PC-9 (cell line): ENCODE measurements around the gene KPNA2. TPM values are rescaled to one million over a fixed set of nuclear protein-coding genes. Genes with fewer than 3 reads are reported as not detected.
"Not testable (repeated sequence)": the region's sequence is repeated elsewhere in the genome, so short reads cannot be mapped to it uniquely, and the experiment has no call there.

Source experiments
- BruUV-seq: library from RNA; stranded (reverse); fragments of 400-500 nt; replicated peaks from 2 replicates; lab custom pipeline; 2021; lab: Mats Ljungman, UMichigan
- CTCF ChIA-PET: fragments of 300-600 bp; sonication (Branson Sonifier 250); formaldehyde crosslinking; loops from one replicate; lab custom pipeline; 2022; ENCODE audit warnings: antibody characterized with exemption; lab: Charles Lee
- POLR2A ChIA-PET: fragments of 300-600 bp; sonication (Branson Sonifier 250); formaldehyde crosslinking; loops from one replicate; lab custom pipeline; 2022; ENCODE audit warnings: antibody characterized with exemption; ENCODE audit not compliant: unreplicated experiment; lab: Charles Lee
- DNase-seq, 2 experiments: peaks; one replicate each; pipeline versions ENCODE4 v3.0.0 to v3.0.0-alpha.2; 2015 to 2022; ENCODE audit warnings: mixed read lengths in 1 of 2
- H2AFZ ChIP-seq: fragments of 200-600 bp; sonication (generic); 2 replicates; pipeline ENCODE4 v1.8.1; 2017; ENCODE audit warnings: antibody characterized with exemption
- H3F3A ChIP-seq: fragments of 200-600 bp; sonication (generic); 2 replicates; pipeline ENCODE4 v1.8.1; 2017; ENCODE audit warnings: antibody characterized with exemption, mild to moderate bottlenecking, low read depth; ENCODE audit not compliant: insufficient read depth
- H3K27ac ChIP-seq: fragments of 200-600 bp; sonication (generic); 2 replicates; pipeline ENCODE4 v1.6.1; 2016; ENCODE audit warnings: mixed run types
- H3K27me3 ChIP-seq: fragments of 200-600 bp; sonication (generic); 2 replicates; pipeline ENCODE4 v1.6.1; 2016; ENCODE audit warnings: low read depth, mixed run types; ENCODE audit not compliant: insufficient read depth
- H3K36me3 ChIP-seq: fragments of 200-600 bp; sonication (generic); 2 replicates; pipeline ENCODE4 v1.6.1; 2016; ENCODE audit warnings: low read depth, mixed run types
- H3K4me1 ChIP-seq: fragments of 200-600 bp; sonication (generic); replicated peaks from 2 replicates; pipeline ENCODE4 v1.6.1; 2016; ENCODE audit warnings: mixed run types; ENCODE audit not compliant: insufficient read depth
- H3K4me2 ChIP-seq: fragments of 200-600 bp; sonication (generic); 2 replicates; pipeline ENCODE4 v1.6.1; 2017; ENCODE audit warnings: mixed run types
- H3K4me3 ChIP-seq: fragments of 200-600 bp; sonication (generic); 2 replicates; pipeline ENCODE4 v1.6.1; 2016; ENCODE audit warnings: mixed run types
- H3K79me2 ChIP-seq: fragments of 200-600 bp; sonication (generic); 2 replicates; pipeline ENCODE4 v1.6.1; 2017; ENCODE audit warnings: low read depth, mixed run types
- H3K9me2 ChIP-seq: fragments of 200-600 bp; sonication (generic); 2 replicates; pipeline ENCODE4 v1.8.1; 2017; ENCODE audit warnings: mild to moderate bottlenecking; ENCODE audit not compliant: insufficient read depth
- H3K9me3 ChIP-seq: fragments of 200-600 bp; sonication (generic); 2 replicates; pipeline ENCODE4 v1.8.1; 2016; ENCODE audit warnings: low read depth; ENCODE audit not compliant: insufficient read depth
- H4K20me1 ChIP-seq: fragments of 200-600 bp; sonication (generic); 2 replicates; pipeline ENCODE4 v1.8.1; 2017; ENCODE audit not compliant: insufficient read depth
- EZH2 ChIP-seq: fragments of 200-600 bp; sonication (generic); IDR thresholded peaks from 2 replicates; pipeline ENCODE4 v1.8.0; 2017; ENCODE audit warnings: antibody characterized with exemption, low read depth
- intact Hi-C: fragments of 100-400 bp; cut with micrococcal nuclease; formaldehyde crosslinking; loops from one replicate; pipeline ENCODE4 v1.10.0; 2022; ENCODE audit not compliant: unreplicated experiment
- total RNA-seq: library from RNA; stranded (reverse); gene quantifications from 2 replicates; pipeline ENCODE4 v1.2.3, GENCODE V29; 2021
- TF ChIP-seq, protein P1 (sequence below): fragments of 200-600 bp; sonication (generic); conservative IDR thresholded peaks from 2 replicates; pipeline ENCODE4 v1.6.1; 2017; ENCODE audit warnings: mixed run types, antibody characterized with exemption, mild to moderate bottlenecking, moderate library complexity

KPNA2 gene
- total RNA-seq, 1 experiment from 2014 or later, result 201 TPM

DNA sequence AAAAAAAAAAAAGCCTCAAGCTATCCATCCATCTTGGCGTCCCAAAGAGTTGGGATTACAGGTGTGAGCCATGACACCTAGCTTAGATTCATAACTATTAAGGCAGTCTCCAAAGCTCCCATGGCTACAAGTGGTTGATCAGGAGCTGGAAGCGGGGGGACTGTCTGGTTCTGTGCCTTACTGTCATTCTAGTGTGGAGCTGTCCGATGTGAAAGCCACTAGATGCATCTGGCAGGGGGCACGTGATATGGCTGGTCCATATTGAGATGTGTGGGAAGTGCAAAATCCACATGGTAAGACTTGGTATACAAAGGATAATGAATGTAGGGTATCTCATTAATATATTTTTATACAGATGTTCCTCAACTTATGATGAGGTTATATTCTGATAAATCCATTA is 38.7 kb downstream of the KPNA2 start:
- Histone ChIP-seq H3K4me2 (no peak overlapping the region), H3K4me3 (no peak overlapping the region), H2AFZ (no peak overlapping the region), H3K27ac (no peak overlapping the region), H3K4me1 (no peaks in the 10 kb centered on the region), H3K9me2 (no peaks in the 10 kb centered on the region), H3K79me2 (no peaks in the 10 kb centered on the region), H3K9me3 (no peaks in the 10 kb centered on the region), H4K20me1 (no peaks in the 10 kb centered on the region), H3F3A (no peaks in the 10 kb centered on the region), H3K27me3 (no peaks in the 10 kb centered on the region), H3K36me3 (no peaks in the 10 kb centered on the region)
- no peak for DNase-seq
- ChIA-PET POLR2A (no interaction called here), CTCF (no interaction called here)
- intact Hi-C loops, result no loop called here
- TF ChIP-seq, protein P1, sequence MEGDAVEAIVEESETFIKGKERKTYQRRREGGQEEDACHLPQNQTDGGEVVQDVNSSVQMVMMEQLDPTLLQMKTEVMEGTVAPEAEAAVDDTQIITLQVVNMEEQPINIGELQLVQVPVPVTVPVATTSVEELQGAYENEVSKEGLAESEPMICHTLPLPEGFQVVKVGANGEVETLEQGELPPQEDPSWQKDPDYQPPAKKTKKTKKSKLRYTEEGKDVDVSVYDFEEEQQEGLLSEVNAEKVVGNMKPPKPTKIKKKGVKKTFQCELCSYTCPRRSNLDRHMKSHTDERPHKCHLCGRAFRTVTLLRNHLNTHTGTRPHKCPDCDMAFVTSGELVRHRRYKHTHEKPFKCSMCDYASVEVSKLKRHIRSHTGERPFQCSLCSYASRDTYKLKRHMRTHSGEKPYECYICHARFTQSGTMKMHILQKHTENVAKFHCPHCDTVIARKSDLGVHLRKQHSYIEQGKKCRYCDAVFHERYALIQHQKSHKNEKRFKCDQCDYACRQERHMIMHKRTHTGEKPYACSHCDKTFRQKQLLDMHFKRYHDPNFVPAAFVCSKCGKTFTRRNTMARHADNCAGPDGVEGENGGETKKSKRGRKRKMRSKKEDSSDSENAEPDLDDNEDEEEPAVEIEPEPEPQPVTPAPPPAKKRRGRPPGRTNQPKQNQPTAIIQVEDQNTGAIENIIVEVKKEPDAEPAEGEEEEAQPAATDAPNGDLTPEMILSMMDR, result no peak
- TF ChIP-seq EZH2, result no peak
- BruUV-seq, result no TSS peak

DNA sequence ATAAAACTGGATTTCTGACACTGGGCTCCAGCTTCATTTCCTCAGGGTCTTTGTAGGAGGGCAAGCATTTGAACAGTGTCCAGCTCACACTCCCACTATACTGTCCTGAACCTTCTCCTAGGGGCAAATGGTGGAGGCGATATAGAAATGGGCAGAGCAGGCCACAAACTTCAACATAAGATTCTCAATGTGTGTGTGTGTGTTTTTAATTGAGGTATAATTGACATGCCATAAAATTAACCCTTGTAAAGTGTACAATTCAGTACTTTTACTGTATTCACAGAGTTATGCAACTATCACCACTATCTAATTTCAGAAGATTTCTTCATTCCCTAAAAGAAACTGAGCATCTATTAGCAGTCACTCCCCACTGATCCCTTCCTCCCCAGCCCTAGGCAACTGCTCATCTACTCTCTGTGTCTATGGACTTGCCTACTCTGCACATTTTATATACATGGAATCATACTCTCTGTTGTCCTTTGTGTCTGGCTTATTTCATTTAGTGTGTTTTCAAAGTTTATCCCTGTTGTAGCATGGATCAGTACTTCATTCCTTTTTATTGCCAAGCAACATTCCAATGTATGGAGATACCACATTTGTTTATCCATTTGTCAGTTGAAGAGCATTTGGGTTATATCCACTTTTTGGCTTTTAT is 40.5 kb downstream of the KPNA2 start:
- H2AFZ ChIP-seq, H3K9me3 ChIP-seq, H3K4me3 ChIP-seq, H3K4me2 ChIP-seq, H3F3A ChIP-seq, DNase-seq, H3K4me1 ChIP-seq, H3K9me2 ChIP-seq, H3K36me3 ChIP-seq, H4K20me1 ChIP-seq, CTCF ChIA-PET, H3K27me3 ChIP-seq, BruUV-seq, H3K27ac ChIP-seq, H3K79me2 ChIP-seq, intact Hi-C loops, POLR2A ChIA-PET: not testable (repeated sequence)

DNA sequence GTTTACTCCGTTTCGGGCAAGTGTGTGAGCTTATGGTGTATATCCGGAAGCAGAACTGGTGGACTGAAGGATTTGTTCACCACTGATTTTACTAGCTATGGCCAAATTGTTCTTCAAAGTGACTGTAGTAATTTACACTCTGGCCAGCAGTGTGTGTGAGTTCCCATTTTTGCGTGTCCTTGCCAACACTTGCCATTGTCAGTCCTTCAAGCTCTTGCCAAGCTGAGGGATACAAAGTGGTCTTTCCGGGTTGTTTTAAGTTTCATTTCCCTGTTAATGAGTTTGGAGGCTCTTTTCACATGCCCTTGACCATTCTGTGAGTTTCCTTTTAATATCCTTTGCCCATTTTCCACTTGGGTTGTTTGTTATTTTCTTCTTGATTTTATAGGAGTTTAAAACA is 42.0 kb downstream of the KPNA2 start:
- H3K27ac ChIP-seq, H3K36me3 ChIP-seq, H3K4me3 ChIP-seq, intact Hi-C loops, H3K4me2 ChIP-seq, POLR2A ChIA-PET, H4K20me1 ChIP-seq, H3K9me2 ChIP-seq, H3K79me2 ChIP-seq, H2AFZ ChIP-seq, DNase-seq, H3K27me3 ChIP-seq, H3K4me1 ChIP-seq, H3K9me3 ChIP-seq, BruUV-seq, CTCF ChIA-PET, H3F3A ChIP-seq: not testable (repeated sequence)

DNA sequence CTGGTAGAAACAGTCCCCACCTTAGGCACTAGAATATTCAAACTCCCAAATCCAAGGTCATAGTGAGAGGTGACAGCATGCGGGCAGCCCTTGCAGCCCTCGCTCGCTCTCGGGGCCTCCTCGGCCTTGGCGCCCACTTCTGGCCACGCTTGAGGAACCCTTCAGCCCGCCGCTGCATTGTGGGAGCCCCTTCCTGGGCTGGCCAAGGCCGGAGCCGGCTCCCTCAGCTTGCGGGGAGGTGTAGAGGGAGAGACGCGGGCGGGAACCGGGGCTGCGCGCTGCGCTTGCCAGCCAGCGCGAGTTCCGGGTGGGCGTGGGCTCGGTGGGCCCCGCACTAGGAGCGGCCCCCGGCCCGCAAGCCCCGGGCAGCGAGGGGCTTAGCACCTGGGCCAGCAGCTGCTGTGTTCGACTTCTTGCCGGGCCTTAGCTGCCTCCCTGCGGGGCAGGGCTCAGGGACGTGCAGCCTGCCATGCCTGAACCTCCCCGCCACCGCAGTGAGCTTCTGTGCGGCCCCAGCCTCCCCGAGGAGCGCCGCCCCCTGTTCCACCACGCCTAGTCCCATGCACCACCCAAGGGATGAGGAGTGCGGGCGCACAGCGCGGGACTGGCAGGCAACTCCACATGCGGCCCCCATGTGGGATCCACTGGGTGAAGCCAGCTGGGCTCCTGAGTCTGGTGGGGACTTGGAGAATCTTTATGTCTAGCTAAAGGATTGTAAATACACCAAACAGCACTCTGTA is 45.0 kb downstream of the KPNA2 start:
- CTCF ChIA-PET, result no interaction called here
- POLR2A ChIA-PET, result interaction anchor here (0.7 kb wide), 1 partner anchor 23 kb away, joined by 4 read pairs; no protein-coding TSS in a partner anchor
- Histone ChIP-seq H3K4me3 (no peak overlapping the region), H3K9me2 (no peaks in the 10 kb centered on the region), H2AFZ (no peak overlapping the region), H3F3A (no peaks in the 10 kb centered on the region; the same call in 1 of the 2 replicates), H3K4me2 (no peak overlapping the region), H3K27ac (no peak overlapping the region), H3K9me3 (no peaks in the 10 kb centered on the region), H3K79me2 (no peaks in the 10 kb centered on the region), H3K4me1 (no peaks in the 10 kb centered on the region), H3K27me3 (no peaks in the 10 kb centered on the region), H3K36me3 (no peaks in the 10 kb centered on the region), H4K20me1 (no peaks in the 10 kb centered on the region)
- DNase-seq, result no peak
- TF ChIP-seq EZH2, result no peak
- TF ChIP-seq, protein P1, result no peak
- intact Hi-C loops, result no loop called here
- BruUV-seq, result no TSS peak

DNA sequence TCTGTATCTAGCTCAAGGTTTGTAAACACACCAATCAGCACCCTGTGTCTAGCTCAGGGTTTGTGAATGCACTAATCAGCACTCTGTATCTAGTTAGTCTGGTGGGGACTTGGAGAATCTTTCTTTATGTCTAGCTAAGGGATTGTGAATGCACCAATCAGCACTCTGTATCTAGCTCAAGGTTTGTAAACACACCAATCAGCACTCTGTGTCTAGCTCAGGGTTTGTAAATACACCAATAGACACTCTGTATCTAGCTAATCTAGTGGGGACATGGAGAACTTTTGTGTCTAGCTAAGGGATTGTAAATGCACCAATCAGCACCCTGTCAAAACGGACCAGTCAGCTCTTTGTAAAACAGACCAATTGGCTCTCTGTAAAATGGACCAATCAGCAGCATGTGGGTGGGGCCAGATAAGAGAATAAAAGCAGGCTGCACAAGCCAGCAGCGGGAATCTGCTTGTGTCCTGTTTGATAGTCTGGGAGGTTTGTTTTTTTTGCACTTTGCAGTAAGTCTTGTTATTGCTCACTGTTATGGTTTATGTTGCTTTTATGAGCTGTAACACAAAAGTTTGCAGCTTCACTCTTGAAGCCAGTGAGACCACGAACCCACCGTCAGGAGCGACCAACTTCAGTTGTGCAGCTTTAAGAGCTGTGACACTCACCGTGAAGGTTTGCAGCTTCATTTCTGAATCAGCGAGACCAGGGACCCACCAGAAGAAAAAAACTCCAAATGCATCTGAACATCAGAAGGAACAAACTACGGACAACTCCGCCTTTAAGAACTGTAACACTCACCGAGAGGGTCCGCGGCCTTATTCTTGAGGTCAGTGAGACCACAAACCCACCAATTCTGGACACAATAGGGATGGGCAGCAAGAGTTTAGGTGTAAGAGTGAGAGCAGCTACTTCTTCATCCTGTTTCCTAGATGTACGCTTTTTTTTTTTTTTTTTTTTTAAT is 46.0 kb downstream of the KPNA2 start:
- H3K9me3 ChIP-seq, H4K20me1 ChIP-seq, H3K9me2 ChIP-seq, H3K4me1 ChIP-seq, BruUV-seq, DNase-seq, H3F3A ChIP-seq, H2AFZ ChIP-seq, CTCF ChIA-PET, intact Hi-C loops, H3K27me3 ChIP-seq, H3K36me3 ChIP-seq, H3K79me2 ChIP-seq, H3K4me2 ChIP-seq, H3K27ac ChIP-seq, H3K4me3 ChIP-seq: not testable (repeated sequence)
- POLR2A ChIA-PET, result interaction anchor here (0.6 to 0.7 kb wide), 2 partner anchors 16 to 22 kb away, joined by 3 to 4 read pairs; no protein-coding TSS in a partner anchor
